ENCODE measurements around the gene NECAP2.

DNA sequence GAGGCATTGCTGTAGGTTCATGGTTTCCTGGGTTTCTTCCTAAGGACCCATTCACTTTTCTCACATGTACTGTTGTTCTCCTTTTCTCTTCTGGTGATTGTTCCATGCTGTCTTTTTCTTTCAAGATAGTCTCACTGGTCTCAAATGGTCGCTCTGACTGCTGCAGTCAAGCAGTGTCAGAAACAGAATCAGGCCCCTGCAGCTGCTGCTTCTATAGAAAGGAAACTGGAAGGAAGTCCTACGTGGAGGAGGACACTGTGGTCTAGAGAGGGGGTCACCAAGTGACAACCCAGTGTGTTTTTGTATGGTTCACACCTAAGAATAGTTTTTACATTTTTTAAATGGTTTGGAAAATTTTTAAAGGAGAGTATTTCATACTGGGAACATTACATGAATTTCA lies 2.4 kb downstream of the NECAP2 start:
- no peak for TF ChIP-seq EZH2phosphoT487 (IDR thresholded peaks at IDR 0.05; ENCODE audit: borderline replicate concordance, low read depth, low read length)
- TF ChIP-seq, protein P1, sequence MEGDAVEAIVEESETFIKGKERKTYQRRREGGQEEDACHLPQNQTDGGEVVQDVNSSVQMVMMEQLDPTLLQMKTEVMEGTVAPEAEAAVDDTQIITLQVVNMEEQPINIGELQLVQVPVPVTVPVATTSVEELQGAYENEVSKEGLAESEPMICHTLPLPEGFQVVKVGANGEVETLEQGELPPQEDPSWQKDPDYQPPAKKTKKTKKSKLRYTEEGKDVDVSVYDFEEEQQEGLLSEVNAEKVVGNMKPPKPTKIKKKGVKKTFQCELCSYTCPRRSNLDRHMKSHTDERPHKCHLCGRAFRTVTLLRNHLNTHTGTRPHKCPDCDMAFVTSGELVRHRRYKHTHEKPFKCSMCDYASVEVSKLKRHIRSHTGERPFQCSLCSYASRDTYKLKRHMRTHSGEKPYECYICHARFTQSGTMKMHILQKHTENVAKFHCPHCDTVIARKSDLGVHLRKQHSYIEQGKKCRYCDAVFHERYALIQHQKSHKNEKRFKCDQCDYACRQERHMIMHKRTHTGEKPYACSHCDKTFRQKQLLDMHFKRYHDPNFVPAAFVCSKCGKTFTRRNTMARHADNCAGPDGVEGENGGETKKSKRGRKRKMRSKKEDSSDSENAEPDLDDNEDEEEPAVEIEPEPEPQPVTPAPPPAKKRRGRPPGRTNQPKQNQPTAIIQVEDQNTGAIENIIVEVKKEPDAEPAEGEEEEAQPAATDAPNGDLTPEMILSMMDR (conservative IDR thresholded peaks at IDR 0.05; ENCODE audit: low read length) = no peak

Measured in OCI-LY7 (cell line).